NCI-H2171 (cell line): ENCODE data around the gene ZNF492.
"Not testable (repeated sequence)": the region's sequence is repeated elsewhere in the genome, so short reads cannot be mapped to it uniquely, and the experiment has no call there.

ENCODE experiments used
- DNase-seq: peaks from one replicate; lab custom pipeline; 2025; lab: John Stamatoyannopoulos, UW

ZNF492 gene

DNA sequence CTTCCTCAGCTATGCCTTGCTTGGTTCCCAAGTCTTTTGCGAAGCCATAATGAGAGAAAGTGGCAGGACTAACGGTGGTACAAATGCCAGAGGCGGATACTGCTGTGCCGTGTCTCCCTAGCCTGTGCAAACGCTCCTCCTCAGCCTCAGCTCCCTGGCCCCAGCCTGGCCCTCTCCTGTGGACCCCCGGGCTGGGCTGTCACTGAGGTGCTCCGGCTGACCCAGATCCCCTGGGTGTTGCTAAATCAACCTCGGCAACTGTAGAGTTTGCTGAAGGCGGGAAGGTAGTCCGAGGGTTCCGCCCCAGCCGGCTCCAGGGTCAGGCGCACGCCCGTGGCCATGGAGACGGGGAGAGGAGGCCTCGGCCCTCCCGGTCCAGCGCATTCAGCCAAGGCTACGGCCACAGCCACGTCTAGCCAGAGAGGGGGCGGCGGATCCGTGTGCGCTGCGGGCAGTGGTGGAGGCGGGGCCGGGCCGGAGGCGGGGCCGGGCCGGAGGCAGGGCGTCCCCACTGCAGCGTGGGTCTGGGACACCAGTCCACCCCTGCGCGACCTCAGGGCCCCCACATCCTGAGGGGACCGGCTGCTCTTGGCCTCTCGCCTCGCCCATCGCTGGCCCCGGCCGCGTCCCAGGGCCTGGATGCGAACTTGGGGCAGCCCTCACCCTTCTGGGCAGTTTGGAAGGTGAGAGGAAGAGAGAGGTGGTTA is 16.4 kb upstream of the ZNF492 start:
- no peak for DNase-seq

DNA sequence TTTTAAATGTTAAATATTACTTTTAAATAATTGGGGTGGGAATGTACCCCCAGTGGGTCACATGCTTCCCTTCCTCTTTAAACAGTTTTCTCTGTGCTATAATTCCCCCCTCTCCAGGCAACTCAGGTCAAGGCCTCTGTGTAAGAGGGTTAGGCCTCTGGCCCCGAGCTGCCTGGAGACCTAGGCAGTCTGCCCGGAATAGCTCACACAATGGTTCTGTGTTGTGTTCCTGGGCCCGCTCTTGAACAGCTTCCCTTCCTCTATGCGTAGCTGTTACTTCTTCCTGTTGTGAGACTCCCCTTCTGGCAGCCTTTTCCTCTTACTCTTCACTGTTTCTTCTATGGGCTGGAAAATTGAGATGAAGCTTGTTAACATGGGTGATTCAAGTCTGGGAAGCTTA is 14.8 kb upstream of the ZNF492 start:
- no peak for DNase-seq

DNA sequence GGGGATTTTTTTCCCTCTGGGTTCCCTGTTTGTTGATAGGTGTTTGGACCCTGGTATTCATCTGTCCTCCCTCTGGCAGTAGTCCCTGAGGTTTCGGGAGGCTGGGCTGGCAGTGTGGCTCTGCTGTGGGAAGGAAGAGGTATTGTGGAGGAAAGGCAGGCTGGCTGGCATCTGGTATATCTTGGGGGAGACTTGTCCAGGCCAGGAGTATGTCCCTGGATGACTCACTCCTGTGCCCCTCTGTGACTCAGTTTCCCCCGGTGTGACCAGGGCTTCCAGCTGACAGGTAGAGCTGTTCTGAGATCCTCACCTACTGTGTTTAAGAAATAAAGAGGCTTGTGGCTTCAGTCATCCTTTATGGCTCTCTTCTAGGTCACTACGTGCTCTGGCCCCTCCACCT is 14.2 kb upstream of the ZNF492 start:
- DNase-seq: no peak

DNA sequence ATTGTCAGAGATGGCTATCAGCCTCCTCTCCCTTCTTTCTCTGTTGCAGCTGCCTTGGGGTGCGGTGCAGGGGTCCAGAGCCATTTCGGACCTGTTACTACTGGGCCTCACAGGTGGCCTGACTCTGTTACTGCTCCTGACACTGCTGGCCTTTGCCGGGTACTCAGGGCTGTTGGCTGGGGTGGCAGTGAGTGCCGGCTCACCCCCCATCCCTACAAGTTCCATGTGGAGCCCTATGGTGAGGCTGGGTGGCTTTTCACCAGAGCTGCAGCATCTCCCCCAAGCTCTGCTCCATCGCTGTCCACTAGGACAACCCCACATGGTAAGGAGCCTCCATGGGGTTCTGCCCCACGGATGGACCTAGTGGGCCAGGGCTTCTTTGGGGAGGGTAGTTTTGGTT is 13.7 kb upstream of the ZNF492 start:
- no peak for DNase-seq

DNA sequence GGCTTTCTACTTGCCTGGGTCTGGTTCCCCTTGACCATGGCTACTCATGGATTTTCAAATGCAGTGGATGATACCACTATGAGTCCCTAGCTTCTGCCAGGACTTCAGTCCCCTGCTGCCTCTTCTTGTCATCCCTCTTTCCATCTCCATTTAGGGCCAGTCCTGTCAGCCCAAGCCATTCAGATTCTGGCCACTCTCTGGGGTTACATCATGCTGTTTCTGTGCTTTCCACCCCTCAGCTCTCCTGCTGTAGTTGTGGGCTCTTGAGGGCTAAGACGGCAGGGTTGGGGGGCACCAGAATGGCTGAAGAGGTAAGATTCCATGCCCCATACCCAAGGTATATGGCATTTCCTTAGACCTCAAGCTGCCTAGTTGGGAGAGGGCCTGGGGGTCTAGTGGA is 13.2 kb upstream of the ZNF492 start:
- no peak for DNase-seq

DNA sequence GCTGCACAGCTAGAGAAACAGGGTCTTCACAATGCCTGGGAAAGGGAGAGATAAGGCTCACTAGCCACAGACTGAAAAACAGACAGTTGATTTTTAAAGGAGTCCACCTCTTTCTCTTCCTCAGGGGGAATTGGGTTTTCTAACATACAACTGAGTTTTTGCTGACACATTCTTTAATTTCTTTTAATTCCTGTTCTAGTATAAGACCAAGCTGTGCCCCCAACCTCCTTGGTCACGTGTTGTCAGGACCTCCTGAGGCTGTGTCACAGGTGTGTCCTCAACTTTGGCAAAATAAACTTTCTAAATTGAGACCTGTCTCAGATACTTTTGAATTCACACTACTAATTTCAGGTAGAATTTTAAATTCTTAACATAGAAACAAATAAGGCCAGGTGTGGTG is 12.1 kb upstream of the ZNF492 start:
- no peak for DNase-seq

DNA sequence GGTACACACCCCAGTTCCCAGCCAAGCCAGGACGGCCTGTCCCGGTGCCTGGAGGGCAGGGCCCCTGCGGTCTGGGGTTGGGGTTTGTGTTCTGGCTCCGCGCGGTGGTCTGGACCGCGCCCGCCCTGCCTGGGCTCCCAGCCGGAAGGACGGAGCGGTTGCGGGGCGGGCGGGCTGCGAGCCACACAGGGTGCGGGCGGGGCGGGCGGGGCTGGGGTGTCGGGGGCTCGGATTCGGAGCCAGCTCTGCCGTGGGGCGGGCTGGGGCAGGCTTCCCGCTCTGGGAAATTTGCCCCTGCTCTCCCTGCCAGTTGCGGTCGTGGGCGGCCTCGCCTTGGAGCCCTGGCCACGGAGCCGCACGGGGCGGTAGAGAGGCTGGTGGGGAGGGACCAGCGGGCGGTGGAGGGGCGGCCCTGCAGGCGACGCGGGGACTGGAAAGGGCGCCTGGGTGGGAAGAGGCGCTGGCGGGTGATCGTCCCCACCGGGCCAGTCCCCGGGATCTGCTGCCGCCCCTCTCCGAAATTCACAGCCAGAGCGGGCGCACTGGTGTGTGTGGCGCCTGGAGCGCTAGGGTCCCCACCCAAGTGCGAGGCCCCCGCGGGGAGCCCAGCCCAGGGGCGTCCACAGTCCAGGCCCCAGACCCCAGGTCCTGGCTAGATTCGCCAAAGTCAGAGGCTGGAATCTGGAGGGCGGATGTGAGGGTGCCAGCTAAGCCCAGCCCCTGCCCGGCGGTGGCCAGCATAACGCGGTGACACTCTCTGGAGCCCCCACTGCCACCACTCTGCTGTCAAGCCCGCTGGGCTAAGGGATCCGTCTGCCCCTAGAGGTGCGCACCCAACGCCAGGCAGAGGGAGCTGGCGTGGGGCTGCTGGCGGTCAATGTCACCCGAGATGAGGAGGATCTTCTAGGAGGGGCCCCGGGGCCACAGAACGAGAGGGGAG is 11.0 kb upstream of the ZNF492 start:
- no peak for DNase-seq

DNA sequence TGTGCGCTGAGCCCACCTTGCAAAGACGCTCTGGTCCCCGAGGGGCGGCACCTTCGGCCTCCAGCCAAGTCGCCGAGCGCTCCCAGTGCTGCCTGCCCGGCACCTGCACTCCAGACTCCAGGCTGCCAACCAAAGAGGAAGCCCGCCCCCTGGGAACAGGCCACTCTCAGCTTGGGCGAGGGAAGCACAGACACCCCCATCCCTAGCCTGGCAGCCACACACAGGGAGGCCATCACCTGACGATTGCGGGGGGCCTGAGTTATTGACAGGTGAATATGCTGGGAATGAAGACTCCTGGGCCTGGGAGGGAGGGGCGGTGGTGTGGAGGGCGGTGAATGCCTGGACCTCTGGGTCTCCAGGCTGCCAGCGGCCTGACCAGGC is 10.3 kb upstream of the ZNF492 start:
- no peak for DNase-seq

DNA sequence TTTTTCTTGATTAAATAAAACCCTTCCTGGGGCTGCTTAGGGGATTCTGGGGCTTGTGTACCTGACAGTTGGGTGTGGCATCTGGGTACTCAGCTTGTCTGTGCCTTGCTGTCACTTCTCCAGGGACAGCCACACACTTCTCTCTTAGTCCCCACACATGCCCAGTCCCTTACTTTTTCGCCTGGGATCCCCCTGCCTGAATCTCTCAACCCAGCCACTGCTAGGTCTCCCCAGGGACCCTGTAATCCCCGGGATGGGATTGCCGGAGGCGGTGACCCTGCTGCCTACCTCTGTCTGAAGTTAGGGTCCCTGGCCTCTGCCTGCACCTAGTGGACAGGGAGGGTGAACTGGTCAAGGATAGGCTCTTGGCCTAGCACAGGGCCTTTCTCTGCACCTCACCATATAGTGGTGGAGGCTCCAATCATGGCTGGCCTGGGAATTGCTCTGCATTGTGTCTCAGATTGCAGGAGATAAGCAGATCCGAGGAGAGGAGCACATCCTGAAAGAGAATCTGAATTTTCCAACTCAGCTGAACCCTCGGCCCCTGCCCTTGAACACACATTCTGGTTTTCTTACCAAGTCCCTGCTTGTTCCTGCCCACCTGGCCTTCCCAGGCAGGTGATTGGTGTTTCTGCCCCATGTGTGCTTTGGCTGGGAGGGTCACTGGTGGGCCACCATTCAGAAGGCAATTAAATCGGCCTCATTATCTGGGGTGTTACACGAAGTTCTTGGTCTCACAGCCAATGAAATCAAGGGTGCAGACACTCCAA is 8.7 kb upstream of the ZNF492 start:
- DNase-seq: no peak

DNA sequence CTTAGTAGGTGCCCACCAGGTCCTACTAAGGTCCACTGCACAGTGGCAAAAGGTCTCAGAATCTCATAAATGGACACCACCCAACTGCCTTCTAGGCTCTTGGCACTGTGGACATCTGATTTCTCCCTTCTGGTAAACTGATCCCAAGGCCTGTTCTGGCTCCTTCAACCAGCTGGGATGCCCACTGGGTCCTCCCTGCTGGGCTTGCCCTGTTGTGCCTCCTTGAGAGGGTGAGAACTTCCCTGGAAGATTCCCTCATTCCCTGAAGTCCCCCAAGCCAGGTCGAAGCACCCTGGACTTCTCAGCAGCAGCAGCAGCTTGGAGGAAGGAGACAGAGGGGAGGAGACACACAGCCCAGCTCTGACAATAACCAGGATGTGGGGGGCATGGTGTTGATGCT is 6.6 kb upstream of the ZNF492 start:
- DNase-seq: no peak

DNA sequence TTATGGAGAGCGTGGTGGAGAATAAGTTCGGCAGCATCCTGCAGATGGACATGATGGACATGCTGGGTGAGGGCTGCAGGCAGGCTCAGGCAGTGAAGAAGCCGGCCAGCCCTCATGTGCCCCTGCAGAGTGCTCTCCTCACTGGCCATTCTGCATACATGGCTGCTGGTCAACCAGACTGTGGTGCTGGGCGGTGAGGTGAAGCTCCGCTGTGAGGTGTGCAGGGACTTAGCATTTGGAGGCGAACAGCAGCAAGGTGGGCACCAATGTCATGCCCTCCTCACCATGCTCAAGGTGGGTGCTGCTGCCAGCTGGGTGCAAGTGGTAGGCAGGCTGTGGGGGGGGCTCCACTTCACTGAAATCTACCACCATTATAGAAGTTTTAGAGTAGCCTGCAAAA is 5.7 kb upstream of the ZNF492 start:
- DNase-seq: no peak

DNA sequence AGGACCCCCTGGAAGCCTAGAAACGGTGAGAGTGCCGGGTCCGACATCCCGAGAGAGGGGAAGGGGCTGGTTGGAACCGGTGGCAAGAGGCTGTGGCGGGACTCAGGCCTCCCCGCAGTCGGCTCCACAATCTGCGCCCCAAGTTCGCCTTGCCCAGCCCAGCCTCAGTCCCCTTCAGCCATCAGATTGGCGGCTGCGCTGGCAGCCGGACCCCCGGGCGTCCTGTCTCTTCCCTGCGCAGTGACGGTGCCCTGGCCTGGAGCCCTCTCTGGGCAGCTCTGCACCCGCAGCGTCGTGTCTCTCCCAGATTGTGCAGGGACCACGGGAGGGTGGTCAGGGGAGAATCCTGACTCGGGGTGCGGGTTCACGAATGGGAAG is 315 bp downstream of the ZNF492 start:
- no peak for DNase-seq

DNA sequence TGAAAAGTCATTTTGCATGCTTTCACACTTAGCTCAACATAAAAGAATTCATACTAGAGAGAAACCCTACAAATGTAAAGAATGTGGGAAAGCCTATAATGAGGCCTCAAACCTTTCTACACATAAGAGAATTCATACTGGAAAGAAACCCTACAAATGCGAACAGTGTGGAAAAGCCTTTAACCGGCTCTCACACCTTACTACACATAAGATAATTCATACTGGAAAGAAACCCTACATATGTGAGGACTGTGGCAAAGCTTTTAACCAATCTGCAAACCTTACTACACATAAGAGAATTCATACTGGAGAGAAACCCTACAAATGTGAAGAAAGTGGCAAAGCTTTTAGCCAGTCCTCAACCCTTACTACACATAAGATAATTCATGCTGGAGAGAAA is 51.4 kb downstream of the ZNF492 start:
- not testable (repeated sequence) for DNase-seq

DNA sequence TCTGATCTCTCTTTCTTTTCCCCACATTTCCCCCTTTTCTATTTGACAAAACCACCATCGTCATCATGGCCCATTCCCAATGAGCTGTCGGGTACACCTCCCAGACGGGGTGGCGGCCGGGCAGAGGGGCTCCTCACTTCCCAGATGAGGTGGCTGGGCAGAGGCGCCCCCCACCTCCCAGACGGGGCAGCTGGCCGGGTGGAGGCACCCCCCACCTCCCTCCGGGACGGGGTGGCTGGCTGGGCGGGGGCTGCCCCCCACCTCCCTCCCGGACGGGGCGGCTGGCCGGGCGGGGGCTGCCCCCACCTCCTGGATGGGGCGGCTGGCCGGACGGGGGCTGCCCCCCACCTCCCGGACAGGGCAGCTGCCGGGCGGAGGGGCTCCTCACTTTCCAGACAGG is 68.5 kb downstream of the ZNF492 start:
- DNase-seq: not testable (repeated sequence)

DNA sequence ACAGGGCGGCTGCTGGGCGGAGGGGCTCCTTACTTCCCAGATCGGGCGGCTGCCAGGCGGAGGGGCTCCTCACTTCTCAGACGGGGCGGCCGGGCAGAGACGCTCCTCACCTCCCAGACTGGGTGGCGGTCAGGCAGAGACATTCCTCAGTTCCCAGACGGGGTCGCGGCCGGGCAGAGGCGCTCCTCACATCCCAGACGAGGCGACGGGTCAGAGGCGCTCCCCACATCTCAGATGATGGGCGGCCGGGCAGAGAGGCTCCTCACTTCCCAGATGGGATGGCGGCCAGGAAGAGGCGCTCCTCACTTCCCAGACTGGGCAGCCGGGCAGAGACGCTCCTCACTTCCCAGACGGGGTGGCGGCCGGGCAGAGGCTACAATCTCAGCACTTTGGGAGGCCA is 69.0 kb downstream of the ZNF492 start:
- DNase-seq: not testable (repeated sequence)

DNA sequence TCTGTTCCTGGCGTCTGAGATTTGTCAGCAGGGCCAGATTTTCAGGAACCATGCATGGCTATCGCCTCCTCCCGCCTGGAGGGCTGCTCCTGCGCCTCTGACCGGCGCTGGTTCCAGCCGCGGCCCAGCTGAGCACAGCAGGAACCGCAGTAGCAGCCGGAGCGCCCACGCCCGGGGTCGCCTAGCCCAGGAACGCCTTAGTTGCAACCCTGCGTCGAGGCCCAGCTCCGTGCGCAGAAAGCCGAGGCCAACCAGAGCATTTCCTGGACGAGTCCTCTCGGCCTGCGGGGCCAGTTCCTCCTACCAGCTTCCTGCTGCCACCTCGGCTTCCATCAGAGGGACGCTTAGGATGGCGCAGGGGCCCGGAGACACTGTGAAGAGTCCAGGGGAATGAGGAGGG is 74.9 kb downstream of the ZNF492 start:
- no peak for DNase-seq
